H1 (cell line): ENCODE data around the gene CDKL5. TPM values are rescaled to one million over a fixed set of nuclear protein-coding genes. Genes with fewer than 3 reads are reported as not detected.

Source experiments
- CBX8 ChIP-seq: fragments of 300-800, 300-1000 bp; sonication (generic); IDR thresholded peaks from 2 replicates; pipeline ENCODE4 v1.7.1; 2016; ENCODE audit warnings: low read depth, low read length, borderline replicate concordance
- FOSL1 ChIP-seq: IDR thresholded peaks from 2 replicates; pipeline ENCODE4 v1.6.1; 2011; ENCODE audit warnings: mild to moderate bottlenecking, low read depth, low read length, moderate library complexity; ENCODE audit not compliant: insufficient read depth
- KDM1A ChIP-seq: fragments of 200-600, 300-600 bp; sonication (generic); IDR thresholded peaks from 2 replicates; pipeline ENCODE4 v1.7.1; 2016; ENCODE audit warnings: mild to moderate bottlenecking, low read length, borderline replicate concordance
- NRF1 ChIP-seq: IDR thresholded peaks from 2 replicates; pipeline ENCODE4 v1.6.1; 2011; ENCODE audit warnings: mild to moderate bottlenecking, low read depth, low read length, improper control_type of control experiment
- RBBP5 ChIP-seq: IDR thresholded peaks from 2 replicates; pipeline ENCODE4 v1.7.1; 2012; ENCODE audit warnings: low read depth, mild to moderate bottlenecking, inconsistent platforms, low read length, moderate library complexity, borderline replicate concordance
- SAP30 ChIP-seq: fragments of 300-600 bp; sonication (generic); IDR thresholded peaks from 2 replicates; pipeline ENCODE4 v1.7.1; 2012; ENCODE audit warnings: low read length, moderate library complexity, mild to moderate bottlenecking, inconsistent platforms; ENCODE audit not compliant: insufficient read depth, insufficient replicate concordance
- polyA plus RNA-seq, 7 experiments: library from polyadenylated mRNA; depleted of rRNA in 3 of 7; stranded (reverse) in 5 of 7; unstranded in 2 of 7; fragments of >200 nt in 5 of 7; fragments of 200-250 nt in 2 of 7; gene quantifications; 1 replicate in 5 of 7; 2 replicates in 1 of 7; 4 replicates in 1 of 7; pipeline versions ENCODE4 v1.2.1 to v1.2.3, GENCODE V29; 2011 to 2013; ENCODE audit warnings: missing spikeins in 2 of 7, mixed read lengths in 2 of 7
- total RNA-seq: library from RNA; stranded (reverse); fragmentation: NEBNext Ultra II Directional; extraction: Animal tissue kit (Norgen Biotek cat#: 25700); gene quantifications from 2 replicates; pipeline ENCODE4 v1.2.1, GENCODE V29; 2021
- TF ChIP-seq, protein P1 (sequence below): fragments of 300-600 bp; sonication (generic); IDR thresholded peaks from 2 replicates; pipeline ENCODE4 v1.7.1; 2012; ENCODE audit warnings: low read length, moderate library complexity, mild to moderate bottlenecking, inconsistent platforms; ENCODE audit not compliant: insufficient replicate concordance

CDKL5 gene
- total and polyA plus RNA-seq, 2 of the 8 experiments (the other 6 are each of a cell fraction or from before 2014, with no cell fraction given), result 5.5 to 15.6 TPM

- TF ChIP-seq, protein P1, sequence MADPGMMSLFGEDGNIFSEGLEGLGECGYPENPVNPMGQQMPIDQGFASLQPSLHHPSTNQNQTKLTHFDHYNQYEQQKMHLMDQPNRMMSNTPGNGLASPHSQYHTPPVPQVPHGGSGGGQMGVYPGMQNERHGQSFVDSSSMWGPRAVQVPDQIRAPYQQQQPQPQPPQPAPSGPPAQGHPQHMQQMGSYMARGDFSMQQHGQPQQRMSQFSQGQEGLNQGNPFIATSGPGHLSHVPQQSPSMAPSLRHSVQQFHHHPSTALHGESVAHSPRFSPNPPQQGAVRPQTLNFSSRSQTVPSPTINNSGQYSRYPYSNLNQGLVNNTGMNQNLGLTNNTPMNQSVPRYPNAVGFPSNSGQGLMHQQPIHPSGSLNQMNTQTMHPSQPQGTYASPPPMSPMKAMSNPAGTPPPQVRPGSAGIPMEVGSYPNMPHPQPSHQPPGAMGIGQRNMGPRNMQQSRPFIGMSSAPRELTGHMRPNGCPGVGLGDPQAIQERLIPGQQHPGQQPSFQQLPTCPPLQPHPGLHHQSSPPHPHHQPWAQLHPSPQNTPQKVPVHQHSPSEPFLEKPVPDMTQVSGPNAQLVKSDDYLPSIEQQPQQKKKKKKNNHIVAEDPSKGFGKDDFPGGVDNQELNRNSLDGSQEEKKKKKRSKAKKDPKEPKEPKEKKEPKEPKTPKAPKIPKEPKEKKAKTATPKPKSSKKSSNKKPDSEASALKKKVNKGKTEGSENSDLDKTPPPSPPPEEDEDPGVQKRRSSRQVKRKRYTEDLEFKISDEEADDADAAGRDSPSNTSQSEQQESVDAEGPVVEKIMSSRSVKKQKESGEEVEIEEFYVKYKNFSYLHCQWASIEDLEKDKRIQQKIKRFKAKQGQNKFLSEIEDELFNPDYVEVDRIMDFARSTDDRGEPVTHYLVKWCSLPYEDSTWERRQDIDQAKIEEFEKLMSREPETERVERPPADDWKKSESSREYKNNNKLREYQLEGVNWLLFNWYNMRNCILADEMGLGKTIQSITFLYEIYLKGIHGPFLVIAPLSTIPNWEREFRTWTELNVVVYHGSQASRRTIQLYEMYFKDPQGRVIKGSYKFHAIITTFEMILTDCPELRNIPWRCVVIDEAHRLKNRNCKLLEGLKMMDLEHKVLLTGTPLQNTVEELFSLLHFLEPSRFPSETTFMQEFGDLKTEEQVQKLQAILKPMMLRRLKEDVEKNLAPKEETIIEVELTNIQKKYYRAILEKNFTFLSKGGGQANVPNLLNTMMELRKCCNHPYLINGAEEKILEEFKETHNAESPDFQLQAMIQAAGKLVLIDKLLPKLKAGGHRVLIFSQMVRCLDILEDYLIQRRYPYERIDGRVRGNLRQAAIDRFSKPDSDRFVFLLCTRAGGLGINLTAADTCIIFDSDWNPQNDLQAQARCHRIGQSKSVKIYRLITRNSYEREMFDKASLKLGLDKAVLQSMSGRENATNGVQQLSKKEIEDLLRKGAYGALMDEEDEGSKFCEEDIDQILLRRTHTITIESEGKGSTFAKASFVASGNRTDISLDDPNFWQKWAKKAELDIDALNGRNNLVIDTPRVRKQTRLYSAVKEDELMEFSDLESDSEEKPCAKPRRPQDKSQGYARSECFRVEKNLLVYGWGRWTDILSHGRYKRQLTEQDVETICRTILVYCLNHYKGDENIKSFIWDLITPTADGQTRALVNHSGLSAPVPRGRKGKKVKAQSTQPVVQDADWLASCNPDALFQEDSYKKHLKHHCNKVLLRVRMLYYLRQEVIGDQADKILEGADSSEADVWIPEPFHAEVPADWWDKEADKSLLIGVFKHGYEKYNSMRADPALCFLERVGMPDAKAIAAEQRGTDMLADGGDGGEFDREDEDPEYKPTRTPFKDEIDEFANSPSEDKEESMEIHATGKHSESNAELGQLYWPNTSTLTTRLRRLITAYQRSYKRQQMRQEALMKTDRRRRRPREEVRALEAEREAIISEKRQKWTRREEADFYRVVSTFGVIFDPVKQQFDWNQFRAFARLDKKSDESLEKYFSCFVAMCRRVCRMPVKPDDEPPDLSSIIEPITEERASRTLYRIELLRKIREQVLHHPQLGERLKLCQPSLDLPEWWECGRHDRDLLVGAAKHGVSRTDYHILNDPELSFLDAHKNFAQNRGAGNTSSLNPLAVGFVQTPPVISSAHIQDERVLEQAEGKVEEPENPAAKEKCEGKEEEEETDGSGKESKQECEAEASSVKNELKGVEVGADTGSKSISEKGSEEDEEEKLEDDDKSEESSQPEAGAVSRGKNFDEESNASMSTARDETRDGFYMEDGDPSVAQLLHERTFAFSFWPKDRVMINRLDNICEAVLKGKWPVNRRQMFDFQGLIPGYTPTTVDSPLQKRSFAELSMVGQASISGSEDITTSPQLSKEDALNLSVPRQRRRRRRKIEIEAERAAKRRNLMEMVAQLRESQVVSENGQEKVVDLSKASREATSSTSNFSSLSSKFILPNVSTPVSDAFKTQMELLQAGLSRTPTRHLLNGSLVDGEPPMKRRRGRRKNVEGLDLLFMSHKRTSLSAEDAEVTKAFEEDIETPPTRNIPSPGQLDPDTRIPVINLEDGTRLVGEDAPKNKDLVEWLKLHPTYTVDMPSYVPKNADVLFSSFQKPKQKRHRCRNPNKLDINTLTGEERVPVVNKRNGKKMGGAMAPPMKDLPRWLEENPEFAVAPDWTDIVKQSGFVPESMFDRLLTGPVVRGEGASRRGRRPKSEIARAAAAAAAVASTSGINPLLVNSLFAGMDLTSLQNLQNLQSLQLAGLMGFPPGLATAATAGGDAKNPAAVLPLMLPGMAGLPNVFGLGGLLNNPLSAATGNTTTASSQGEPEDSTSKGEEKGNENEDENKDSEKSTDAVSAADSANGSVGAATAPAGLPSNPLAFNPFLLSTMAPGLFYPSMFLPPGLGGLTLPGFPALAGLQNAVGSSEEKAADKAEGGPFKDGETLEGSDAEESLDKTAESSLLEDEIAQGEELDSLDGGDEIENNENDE, result no peak
- TF ChIP-seq RBBP5 (0 out of 2 replicates have a peak, but pooled peaks have one; percentile 16), NRF1 (no peak), CBX8 (no peak), SAP30 (peak; percentile 76), FOSL1 (no peak), KDM1A (no peak)
Measured at GRCh38 chrX:18424482-18425198, 768 bp upstream of the CDKL5 start (continued).
